Stimulated activated CD4-positive, alpha-beta T cell treated with anti-CD3 and anti-CD28 coated beads, Interleukin-4, amount 100 ng/mL, for 24 hours (primary cell): Measurements from ENCODE around the gene PARD3B.
"Not testable (repeated sequence)": the region's sequence is repeated elsewhere in the genome, so short reads cannot be mapped to it uniquely, and the experiment has no call there.

ENCODE experiments used
- DNase-seq: peaks from one replicate; pipeline ENCODE4 v3.0.0-alpha.2; 2020

Gene PARD3B

DNA sequence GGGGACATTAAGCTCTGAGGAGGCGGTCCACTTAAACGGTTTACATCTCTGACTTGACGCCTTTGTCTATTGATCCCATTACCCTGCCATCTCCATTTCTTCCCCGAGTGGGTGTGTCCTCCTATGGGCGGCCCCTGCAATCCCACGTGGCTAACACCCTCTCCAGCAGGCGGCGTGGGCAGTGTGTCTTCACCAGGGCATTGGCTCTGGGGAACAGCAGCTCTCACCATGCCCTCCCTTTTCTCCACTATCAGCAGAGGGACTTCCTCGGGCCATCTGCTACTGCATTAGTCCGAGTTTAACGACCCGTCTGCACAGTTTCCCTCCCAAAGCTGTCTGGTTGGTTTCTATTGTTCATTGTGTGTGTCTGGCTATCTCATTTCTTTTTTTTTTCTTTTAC is 625.1 kb downstream of the PARD3B start:
- no peak for DNase-seq

DNA sequence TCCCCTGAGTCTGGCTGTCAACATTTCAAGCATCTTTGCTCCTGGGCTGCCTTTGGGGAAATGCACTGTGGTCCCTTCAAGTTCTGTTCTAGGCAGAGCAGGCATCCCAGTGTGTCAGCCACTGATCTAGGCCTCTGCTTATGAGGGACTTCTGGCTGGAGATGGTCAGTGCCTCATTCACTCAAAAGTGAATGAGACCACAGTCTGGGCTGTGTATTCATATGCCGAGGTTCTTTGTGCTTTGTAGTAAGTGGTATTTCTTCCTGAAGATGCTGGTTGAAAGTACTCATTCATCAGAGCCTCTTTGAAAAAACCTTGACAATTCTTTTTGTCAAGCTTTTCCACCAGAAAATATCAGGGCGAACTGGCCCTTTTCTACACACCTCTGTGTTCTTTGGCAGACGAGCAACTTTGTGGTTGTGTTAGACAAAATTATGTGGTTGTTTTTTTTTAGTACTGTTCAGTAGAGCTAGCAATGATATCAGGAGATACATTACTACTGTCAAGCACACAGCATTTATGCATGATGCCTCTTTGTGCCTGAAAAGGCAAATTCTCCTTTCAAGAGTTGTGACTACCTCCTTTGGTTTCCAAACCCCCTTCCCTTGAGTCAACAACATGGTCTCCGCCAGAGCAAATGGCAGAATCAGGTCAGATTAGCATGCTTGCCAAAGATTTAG is 626.1 kb downstream of the PARD3B start:
- no peak for DNase-seq

DNA sequence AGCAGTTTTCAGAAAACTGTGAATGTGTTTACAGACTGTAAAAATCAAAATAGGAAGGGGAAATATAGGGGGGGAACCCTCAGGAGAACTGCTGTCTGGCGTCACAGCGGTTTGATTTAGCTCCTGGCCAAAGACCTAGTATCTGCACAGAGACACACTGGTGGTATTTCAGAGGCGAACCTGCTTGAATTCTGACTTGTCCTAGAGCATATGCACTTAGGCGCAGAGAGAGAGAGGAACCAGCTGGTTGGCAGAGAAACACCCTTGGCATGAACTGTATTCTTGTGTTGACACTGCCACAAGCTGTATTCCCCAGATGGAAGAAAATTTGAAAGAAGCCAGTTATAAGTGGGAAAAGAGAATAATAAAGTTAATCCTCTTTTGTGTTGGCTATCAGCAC is 630.6 kb downstream of the PARD3B start:
- no peak for DNase-seq

DNA sequence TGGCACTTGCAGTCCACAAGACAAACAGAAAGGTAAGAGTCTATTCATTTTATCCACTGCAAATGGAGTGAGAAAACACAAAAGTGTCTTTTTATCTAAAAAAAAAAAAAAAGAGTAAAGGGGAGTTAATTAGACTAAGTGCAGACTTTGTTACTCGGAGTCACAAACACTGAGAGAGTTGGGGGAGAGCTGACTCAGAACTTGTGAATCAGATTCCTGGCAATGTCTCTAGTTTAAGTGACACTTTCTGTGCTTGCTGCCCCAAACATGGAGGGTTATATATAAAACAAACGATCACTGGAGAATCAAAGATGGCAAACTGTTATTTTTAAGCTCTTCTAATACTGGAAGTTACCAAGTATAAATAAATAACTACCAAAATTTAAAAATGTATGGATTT is 631.3 kb downstream of the PARD3B start:
- no peak for DNase-seq

DNA sequence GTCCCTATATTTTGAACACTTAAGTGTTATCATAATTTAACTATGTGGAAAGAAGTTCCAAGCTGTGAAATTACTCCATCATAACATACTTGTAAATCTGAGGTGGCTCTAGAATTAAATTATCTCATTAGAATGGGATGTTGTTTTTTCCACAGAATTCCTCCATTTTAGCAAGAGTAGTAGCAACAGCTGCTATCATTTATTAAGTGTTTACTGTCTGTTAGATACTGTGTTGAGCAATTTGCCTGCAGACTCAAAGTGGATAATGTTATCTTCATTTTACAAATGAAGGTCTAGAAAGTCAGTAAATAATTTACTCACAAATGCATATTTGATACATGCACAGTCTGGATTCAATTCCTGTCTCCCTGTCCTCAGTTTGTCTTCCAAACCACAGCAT is 632.3 kb downstream of the PARD3B start:
- no peak for DNase-seq

DNA sequence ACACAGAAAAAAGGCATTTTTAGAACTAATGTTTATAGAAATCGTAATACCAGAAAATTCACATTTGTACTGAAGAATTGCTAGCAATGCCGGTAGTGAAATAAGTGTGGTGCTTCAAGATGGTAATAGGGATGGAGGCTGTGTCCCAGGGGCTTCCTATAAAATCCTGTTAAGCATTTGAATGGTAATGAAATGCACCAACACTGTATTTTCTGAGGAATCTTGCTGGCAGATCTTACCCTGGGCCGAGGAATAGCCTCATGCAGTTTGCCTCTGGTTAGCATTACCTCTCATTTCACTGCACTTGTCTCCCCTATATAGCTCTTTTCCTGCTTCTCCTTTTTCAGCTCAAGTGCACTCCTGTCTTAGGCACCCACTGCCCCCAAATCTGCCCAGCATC is 635.5 kb downstream of the PARD3B start:
- DNase-seq: no peak

DNA sequence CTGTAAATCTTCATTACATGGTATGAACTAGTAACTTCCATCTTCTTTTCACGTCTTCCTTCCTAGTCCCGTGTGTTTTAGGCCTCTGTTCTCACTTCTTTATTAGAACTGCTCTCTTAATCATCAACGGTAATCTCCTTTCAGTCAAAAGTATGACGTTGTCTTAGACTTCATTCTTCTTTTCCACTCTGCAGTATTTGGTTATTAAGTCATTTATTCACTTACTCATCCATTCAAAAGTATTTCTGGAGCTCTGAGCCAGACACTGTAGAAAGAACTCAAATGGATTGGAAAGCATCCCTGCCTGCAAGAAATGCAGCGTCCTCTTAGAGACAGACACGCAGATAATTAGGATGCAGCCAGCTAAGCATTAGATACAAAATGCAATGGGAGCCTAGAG is 642.5 kb downstream of the PARD3B start:
- no peak for DNase-seq

DNA sequence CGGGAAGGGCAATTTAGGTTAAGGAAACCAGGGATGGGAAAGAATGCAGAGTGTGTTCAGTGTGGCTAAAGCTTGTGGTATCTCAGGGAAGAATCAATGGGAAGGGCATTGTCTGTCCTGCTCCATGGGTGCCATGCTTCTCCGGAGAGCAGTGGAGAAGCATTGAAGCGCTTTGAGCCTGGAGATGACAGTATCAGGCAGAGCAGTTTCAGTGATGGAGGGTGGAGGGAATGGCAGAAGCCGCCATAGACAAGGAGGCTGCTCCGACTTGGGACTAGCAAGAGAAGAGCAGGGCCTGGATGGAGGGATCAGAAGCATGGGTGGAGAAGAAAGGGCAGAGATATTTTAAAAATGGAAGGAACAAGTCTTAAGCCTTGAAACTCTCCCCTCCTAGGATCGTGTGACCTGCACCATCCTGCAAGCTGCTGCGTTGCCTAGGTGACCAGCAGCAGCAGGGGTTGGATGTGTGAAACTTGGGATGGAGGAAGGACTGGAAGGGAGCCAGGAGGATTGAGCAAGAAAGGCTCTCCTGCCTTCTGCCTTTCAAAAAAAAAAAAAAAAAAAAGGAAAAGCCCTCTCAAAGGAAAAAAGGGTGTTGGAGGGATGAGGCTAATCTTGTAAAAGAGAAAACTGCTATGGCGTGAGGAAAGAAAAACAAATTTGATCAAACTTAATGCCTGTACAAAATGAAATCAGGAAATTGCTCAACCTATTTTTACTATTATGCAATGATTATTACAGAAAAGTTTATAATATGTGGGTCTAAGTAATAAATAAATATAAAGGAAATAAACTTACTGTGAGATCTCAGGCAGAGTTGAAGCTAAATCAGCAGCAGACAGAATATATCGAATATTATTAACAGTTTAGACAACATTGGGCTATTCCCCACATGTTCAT is 643.2 kb downstream of the PARD3B start:
- no peak for DNase-seq

DNA sequence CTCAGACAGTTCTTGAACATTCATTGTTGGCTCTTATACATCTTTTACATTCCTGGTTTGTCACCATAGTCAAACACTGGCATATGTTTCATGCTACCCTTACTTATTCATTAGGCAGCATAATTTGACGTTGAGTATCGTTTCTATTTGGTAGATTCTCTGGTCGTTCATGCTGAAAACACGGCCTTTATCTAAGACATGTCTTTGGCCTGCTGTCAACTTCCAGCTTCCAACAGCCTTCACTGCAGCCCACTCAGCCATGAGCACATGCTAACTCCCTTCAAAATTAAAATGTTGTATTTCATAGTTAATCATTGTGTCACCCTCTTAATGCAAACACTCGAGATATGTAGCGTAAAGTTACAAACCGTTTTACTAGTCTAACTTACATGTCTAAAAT is 644.0 kb downstream of the PARD3B start:
- no peak for DNase-seq

DNA sequence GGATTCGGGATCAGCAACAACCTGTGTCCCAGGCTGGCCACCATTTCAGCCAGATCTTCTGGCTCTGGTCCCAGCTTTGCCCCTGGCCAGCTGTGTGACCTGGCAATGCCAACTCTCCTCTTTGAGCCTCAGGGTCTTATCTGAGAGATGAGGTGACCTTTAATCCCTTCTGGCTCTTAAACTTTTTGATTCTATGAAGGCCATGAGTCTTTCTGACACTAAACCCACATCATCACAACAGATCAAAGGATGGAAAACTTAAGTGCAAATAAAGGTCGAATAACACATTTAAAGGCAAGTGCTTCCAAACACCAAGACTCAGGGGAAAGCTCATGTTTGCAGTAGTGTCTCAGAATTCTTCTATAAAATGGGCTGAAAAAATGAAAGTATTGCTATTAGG is 645.3 kb downstream of the PARD3B start:
- DNase-seq: no peak

DNA sequence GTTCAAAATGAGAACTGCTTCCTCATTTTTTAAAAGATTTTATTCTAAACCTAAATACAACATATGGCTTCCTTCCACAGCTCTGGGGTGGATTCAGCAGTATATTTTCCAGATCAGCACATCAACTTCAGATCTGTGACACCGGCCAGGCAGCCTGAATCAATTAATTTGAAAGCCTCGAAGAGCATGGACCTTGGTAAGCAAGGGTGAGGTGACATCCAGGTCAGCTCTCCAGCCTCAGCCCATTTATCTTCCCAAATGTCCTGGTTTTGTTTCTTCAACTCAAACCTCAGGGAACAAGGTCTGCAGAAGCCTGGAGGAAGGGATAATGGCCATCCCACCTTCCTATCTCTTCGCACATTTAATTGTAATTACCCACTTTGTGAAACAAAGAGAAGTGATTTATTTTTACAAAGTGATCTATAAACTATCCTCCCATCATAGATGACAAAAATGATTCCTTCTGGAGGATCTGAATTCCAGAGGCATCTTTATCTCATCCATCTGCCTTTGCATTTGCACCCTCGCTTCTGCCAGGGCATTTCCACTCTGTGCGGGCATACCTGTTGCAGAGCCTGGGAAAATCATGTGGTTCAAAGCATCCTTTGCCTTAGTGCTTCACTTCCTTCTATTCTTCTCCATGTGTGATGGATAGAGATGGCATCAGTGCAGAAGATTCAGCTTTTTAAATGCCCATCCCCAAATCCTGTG is 648.0 kb downstream of the PARD3B start:
- DNase-seq: no peak

DNA sequence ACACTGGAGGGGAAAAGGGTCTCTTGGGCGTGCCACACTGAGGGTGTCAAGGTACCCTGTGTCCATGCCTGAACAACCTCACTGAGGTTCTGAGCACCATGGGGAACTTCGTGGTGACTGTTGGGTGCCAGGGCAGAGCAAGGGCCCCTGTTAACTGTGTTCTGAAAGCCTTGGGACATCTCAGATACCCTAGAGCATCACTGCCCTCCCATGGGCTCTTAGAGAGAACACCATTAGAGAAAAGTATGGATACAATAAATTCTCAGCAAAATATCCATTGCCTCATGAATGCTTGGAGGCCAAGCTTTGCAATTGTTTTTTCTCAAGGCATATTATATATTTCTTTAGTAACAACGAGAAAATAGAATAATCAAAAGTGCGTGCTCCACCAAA is 648.6 kb downstream of the PARD3B start:
- no peak for DNase-seq

DNA sequence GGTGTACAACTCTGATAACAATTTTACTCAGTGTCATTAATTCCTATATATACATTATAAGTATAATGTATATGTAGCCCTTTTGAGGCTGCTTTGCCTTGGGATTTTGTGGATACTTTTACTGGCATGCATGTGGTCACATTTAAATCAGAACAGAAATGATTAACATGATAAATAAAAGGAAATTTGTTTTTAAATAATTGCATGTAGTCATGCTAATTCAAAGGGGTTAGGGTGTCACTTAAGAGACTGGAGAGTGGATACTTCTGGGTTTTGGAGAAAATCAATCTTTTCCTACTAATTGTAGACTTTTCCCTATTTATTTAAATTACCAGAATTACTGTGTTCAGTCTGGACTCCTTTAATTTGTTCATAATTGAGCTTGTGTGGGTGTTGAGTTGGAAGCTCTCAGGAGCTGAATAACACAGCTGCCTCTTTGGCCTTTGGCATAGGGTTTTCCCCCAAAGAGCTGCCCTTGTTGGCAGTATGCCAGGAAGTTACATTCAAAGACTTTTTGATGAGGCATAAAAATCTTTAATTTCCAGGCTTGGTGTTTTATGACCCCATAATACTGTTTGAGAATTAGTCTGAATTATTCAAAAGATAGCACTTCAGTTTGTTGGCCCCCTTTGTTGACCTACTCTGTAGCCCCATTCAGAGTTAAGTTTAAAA is 652.3 kb downstream of the PARD3B start:
- DNase-seq: peak; percentile 11

DNA sequence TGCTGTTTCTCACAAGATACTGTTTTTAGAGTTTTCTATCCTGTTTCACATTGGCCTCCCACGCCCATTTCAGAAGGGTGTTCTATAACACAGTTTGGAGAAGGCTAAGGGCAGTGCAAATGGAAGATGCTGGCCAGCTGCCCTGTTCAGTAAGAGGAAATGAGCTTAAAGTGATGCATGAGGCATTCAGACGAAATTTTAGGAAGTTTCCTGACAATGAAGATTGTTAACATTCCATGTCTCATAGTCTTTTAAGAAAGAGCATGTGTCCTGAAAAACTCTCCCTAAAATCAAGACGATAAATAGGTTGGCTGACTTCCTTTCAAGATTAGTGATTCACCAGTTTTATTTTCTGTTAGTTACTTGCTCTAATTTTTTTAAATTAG is 652.9 kb downstream of the PARD3B start:
- no peak for DNase-seq

DNA sequence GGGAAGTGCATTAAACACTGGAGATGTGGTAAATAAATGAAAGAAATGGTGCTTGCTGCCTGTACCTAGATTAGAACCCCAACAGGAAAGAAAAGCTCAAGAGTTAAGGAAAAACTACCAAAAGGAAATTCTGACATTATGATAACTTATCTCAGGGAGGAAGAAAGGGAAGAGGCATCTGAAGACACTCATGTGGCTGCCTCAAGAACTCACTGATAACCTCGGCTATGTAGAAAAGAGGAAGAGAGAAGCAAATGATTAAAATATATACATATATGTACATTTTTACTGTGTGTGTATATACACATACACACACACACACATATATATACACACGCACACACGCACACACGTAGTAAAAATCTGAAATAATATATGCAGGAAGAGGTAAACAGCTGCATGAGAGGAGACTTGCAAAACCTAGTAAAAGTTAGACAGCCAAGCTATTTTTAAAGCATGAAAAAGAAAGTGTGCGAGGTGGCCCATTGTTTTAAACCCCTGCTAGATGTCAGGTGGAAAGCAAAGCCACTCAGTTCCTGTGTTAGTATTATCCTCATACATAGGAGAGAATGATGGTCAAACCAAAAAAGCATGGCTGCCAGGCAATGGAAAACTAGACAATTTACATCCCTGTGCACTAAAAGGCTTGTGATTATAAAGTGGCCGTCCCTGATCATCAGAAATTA is 654.0 kb downstream of the PARD3B start:
- no peak for DNase-seq

DNA sequence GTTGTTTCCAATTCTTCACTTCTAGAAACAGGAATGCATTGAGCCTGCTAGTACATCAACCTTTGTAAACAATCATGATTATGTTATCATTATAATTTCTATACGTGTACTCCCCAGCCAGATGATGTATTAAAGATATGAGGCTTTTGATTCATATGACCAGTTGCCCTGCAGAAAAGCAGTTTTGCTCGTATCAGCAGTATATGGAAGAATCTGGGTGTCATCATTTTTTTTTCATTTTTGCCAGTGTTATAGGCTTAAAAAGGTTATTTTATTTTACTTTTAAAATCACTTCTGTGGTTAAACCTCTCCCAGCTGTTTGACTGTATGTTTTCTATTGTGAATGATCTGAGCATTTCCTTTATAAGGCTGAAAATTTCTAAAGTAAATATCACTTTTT is 665.2 kb downstream of the PARD3B start:
- no peak for DNase-seq

DNA sequence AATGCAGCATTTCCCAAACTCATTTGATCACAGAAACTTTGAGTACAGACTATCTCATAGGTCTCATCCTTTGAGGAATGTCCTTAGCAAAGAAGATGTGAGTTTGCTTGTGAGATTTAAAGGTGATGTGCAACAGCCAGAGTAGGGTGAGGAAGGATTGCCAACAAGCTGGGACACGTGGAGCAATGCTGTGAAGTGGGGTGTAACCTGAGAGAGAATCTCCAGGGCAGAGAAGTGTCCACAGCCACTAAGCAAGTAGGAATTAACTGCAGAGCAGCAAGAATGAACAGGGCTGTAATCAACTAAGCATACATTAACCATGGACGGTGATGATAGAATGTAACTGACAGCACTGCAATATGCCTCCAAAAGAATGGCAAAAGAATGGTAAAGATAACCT is 667.1 kb downstream of the PARD3B start:
- no peak for DNase-seq

DNA sequence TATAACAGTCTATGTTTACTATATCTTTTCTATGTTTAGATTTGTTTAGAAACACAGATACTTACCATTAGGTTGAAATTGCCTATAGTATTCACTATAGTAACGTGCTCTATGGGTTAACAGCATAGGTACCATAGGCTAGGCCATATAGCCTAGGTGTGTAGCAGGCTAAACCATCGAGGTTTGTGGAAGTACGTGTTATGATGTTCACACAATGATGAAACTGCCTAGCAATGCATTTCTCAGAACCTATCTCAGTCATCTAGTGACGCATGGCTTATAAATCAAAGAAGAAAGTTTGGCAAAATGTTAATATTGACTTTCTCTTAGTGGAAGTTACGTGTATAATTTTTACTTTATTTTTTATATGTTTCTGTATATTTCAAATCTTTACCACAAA is 670.8 kb downstream of the PARD3B start:
- DNase-seq: no peak

DNA sequence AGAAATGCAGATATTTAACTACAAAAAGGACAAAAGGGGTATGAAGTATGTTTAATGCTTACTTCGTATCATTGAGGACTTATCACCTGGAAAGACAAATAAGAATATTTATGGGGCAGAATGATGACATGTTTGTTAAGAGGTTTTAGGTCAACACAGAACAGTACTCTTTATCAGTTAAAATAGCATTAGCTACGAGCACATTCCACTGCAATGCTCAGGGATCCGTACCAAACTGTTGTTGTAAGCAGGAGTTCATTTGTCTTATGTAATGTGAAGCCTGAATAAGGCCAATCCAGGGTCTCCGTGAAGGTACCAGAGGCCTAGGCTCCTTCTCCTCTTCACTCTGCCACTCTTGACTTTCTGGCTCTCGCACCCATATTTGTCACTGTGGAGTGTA is 671.3 kb downstream of the PARD3B start:
- DNase-seq: no peak

DNA sequence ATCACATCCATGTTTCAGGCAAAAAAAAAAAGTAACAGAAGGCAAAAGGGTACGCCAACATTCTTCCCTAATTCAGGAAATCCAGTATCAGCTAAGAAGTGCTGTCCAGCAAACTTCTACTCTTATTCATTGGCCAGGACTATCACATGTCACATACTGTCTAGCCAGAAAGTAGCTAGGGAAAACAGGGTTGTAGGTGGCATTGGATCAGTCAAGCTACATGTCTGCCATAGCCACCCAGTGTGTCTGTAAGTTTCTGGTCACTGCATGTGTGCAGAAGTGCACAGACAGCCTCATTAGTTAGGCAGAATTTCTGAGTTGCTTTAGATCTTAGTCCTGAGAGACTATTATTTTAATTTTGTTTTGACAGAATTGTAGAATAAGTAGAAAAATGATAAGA is 671.7 kb downstream of the PARD3B start:
- DNase-seq: no peak

DNA sequence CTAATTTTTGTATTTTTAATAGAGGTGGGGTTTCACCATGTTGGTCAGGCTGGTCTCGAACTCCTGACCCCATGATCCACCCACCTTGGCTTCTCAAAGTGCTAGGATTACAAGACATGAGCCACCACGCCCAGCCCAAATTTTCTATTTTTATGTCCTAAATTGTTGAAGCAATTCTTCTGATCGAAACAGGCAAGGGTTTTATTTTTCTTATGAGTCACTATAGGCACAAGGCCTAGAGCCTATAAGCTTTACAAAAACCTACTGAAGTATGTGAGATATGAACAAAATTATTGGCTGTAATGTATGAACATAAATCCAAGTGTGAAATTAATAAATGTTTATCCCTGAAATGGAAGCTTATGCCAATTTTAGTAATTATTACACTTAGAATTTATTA is 672.8 kb downstream of the PARD3B start:
- no peak for DNase-seq

DNA sequence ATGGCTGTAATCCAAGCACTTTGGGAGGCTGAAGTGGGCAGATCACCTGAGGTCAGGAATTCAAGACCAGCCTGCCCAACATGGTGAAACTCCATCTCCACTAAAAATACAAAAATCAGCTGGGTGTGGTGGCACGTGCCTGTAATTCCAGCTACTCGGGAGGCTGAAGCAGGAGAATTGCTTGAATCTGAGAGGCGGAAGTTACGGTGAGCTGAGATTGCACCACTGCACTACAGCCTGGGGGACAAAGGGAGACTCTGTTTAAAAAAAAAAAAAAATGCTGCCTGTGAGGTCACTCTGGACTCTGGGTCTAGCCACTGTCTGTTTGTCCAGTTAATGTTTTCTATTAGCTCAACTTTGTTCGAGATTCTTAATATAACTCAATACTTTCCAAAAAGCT is 673.5 kb downstream of the PARD3B start:
- DNase-seq: not testable (repeated sequence)

DNA sequence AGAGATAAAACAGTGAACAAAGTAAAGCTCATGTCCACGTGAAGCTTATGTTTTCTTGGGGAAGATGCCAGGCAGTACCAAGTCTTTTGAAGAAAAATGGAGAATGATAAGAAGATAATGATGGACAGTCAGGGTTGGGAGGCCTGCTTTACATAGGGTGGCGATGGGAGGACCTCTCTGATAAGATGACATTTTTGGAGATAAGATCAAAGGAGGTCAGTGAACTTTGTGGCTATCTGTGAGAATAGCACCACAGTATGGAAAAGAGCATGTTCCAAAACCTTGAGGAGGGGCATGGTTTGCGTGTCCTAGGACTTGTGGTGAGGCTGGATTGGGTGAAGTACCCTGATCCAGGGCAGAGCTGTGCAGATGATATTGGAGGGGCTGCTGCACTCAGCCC is 675.3 kb downstream of the PARD3B start:
- DNase-seq: no peak
